HS-27A (cell line): ENCODE data around the gene LRRC39.

Experiments used
- DNase-seq: peaks from one replicate; pipeline ENCODE4 v3.0.0-alpha.2; 2012; ENCODE audit warnings: low read depth, missing footprints

The LRRC39 gene

DNA sequence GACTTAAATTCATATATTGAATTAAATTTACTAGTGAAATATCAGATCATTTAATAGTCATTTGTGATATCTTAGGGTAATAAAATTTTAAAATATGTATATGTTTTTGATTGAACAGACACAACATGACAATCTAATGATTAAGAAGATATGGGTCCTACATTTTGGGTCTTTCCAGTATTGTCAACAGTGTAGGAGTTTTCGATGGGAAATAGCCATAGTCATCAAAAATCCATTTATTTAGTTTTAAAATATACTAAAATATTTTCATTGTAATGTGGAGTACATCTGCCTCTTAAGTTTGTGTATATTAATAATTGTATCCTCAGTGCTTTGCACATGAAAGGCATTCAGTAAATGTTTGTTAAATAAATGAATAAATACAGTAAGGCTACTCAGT is 31.1 kb downstream of the LRRC39 start:
- DNase-seq: no peak

DNA sequence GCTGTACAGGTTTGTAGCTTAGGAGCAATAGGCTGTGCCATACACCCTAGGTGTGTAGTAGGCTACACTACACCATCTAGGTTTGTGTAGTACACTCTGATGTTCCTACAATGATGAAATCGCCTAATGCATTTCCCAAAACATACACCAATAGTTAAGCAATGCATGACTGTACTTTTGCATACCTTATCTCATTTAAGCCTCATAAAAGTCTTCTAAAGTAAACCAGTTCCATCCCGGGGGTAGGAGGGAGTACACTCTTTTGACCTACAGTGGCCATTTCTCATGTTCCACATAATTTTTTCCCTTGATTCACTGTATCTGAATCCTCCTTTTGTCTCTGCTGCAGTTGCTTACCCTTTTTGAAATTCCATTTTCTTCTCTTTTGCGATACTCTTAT is 32.9 kb downstream of the LRRC39 start:
- DNase-seq: no peak

DNA sequence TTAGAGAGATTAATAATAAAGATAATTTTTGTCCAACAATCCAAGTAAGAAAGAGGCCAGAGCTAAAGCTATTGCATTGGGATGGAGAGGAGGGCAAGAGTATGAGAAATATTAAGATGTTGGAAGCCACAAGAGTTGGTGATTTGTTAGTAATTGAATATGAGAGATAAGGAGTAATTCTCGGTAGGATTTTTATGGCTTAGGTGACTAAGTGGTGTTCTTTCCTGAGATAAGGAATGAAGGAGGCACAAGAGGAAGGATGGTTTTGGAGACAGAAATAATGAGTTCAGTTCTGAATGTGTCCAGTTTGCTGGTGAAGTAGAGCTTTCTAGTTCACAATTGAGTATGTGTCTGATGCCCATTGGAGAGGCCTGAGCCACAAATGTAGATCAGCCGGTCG is 35.7 kb downstream of the LRRC39 start:
- no peak for DNase-seq

DNA sequence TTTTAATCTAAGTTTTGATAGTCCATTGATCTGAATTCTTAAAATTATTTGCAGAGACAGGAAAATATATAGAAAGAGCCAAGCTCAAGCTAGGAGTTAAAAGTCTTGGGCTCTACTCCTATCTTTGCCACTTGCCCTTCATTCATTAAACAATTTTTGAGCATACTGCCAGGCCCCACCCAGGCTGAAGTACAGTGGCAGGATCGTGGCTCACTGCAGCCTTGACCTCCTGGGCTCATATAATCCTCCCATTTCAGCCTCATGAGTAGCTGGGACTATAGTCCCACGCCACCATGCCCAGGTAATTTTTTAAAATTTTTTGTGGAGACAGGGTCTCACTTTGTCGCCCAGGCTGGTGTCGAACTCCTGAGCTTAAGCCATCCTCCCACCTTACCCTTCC is 36.9 kb downstream of the LRRC39 start:
- DNase-seq: no peak

DNA sequence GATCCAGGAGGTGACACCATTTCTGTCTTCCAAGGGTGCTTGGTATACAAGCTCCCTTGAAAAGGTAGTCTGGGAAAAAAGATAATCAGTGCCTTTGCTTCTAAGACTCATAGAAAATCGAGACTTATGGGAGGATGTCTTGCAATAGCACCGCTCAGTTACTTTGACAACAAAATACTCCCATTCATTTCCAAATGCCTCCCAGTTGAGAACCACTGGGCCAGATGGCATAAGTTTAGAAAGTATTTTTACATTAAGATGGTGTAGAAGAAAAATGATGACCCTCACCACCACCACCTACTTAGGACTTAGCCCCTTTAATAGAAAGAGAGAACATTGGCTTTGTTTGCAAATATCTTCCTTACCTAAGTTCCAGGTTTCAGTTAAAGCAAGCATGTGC is 40.5 kb downstream of the LRRC39 start:
- DNase-seq: no peak

DNA sequence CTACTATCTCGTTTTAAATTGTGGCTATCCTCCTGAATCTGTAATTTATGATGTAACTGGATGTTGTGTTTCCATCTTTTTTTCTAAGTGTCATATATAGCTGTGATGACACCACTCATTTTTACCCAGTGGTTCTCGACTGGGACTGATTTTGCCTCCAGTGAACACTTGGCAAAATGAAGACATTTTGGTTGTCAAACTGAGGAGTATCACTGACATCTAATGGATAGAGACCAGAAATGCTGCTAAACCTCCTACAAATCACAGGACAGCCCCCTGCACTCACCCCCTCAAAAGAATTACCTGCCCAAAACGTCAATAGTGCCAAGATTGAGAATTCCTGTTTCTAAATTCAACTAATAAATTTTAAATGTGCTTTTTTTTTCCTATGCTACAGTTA is 43.2 kb downstream of the LRRC39 start:
- DNase-seq: no peak

DNA sequence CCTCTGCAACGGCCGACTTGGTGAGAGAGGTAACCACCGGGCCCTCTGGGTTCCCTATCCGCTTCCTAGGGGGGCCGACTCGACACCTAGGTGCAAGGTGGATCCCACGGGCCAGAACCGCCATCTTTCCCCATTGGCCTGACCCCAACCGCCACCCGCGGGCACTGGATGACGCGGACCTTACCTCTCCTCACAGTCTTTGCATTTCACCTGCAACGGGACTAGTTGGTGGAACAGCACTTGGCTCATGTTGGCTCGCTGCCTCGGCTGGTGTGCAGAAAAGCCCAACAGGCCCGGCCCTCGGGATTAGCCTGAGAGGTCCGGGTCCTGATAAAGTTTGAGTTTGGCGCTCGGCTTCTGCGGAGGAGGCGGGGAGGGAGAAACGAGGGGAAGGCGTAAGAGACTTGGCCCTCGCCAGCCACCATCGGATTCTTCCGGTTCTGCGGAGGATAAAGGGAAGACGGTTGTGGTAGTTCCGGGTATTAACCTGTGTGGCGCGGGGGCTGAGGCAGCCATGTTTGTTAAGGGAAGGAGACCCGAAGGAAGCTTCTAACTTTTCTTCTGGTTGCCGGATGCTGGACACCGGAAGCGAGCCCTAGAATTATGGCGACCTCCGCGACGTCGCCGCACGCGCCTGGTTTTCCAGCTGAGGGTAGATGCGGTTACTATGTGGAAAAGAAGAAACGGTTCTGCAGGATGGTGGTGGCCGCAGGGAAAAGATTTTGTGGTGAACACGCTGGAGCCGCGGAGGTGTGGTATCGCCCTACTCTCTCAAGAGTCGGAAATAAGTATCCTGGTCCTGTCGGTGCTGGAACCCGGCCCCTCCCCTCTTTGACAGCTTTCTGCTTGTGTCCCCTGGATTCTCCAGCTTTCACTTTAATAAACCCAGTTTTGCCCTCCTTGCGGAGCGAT is 45.2 kb downstream of the LRRC39 start, which contains the start of the genes SASS6 and TRMT13:
Gene SASS6, minus strand, starts transcription at position 365 of the 912 bp plus-strand sequence. Its CDS starts 116 bp downstream, at position 249.
Gene TRMT13, plus strand, starts transcription at position 598 of the 912 bp plus-strand sequence. Its CDS starts 6 bp downstream, at position 604.
- DNase-seq: peak; percentile 94

DNA sequence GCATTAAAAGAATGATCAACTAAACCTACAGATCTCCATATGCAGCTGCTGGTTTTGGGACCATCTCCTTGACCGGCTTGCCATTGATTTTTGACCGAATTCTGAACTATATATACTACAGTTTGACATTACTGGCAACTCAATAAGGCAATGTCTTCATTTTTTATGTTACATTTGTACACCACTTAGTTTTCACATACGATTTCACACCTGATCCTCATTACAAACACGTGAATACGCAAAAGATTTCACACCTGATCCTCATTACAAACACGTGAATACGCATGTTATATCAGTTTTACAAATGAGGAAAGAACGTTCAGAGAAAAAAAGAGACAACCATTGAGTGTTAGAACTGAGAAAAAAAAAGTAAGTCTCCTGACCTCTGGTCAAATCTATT is 46.4 kb downstream of the LRRC39 start:
- no peak for DNase-seq

DNA sequence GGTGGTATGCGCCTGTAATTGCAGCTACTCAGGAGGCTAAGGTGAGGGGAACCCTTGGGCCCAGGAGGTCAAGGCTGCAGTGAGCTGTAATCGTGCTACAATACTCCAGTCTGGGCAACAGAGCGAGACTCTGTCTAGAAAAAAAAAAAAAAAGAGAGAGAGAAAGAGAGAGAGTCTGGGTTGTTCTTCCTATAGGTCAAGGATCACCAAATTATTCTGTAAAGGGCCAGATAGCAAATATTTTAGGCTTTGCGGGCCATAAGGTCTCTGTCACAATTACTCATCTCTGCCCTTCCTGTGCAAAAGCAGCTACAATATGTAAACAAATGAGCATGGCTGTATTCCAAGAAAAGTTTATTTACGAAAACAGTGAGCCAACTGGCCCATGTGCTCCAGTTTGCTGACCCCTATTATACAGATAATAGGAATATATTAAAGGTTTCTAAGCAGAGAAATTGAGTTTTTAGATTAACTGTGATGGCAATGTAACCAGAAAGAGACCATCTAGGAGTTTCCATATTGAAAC is 47.4 kb downstream of the LRRC39 start:
- DNase-seq: no peak

DNA sequence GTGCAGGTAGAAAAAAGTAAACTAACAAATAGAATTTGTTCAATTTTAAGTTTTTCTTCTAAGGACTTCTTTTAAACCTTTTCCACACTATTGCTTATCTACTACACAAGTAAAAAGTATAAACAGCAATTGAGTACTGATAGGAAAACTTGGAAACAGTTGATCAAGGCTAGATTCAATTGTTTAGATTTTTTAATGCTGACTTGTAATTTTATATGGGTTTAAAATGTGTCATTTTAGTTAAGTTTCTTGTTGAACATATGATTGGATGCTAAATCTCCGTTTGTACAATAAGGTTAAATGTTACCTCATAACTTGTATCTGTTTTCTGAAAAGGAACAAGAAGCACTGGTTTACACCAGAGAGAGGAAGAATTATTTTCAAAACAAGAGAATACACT is 50.8 kb downstream of the LRRC39 start:
- DNase-seq: no peak

DNA sequence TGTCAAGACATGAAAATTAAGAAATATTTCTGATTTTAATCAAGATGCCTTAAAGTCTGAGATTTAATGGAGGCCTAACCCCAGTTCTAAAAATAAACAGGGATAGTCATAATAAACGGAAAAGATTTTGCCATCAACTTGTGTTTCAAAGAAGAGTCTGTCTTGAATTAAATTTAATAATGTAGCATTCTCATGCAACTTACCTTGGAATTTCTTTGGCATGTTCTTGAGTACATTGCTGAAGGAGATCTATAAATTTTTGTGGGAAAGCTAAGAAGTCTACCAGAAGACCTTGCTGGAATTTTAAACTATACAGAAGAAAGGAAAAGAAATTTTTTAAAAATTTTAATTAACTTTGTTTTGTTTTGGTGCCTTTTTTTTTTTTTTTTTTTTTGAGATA is 55.9 kb downstream of the LRRC39 start:
- DNase-seq: no peak

DNA sequence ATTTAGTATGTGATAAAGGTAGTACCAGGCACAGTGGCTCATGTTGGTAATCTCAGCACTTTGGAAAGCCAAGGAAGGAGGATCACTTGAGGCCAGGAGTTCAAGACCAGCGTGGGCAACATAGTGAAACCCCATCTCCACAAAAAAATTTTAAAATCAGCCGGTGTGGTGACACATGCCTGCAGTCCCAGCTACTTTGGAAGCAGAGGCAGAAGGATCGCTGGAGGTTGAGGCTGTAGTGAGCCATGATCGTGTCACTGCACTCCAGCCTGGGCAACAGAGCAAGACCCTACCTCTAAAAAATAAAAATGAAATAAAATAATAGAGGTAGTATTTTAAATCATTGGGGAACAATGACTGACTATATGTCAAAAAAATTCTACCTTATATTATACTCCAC is 62.5 kb downstream of the LRRC39 start:
- DNase-seq: no peak

DNA sequence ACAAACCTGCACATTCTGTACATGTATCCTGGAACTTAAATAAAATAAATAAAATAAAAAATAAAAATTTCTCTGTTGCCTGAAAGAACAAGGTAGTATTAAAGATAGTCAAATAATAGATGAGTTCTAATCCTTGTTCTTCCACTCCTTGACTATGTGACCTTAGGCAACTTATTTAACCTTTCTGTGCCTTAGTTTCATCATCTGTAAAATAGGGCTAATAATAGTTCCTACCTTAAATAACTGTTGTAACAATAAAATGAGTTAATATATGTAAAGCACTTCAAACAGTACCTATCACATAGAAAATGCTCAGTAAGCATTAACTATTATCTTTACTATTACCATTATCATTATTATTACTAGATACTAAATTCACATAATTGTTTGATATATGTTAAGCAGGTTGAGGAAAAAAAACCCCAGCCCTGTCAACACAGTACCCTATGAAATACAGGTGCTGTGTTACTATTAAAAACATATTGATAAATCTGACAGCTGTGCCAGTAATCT is 68.4 kb downstream of the LRRC39 start:
- no peak for DNase-seq

DNA sequence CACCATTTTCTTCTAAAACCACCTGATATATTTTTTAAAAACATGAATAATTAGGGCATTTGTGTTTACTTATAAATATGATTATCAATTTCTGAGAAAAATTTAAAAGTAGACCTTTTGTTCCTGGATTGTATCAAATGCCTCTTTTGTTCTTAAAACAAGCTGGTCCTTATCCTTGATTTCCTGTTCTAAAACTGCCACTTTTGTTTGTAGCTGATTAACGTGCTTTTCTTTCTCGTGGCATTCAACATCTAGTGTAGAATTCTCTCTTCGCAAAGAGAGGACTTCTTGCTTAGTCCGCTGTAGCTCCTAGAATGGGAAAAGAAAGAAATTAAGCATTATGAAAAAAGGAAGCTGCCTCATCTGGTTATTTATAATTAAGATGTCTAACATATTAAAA is 70.4 kb downstream of the LRRC39 start:
- DNase-seq: no peak

DNA sequence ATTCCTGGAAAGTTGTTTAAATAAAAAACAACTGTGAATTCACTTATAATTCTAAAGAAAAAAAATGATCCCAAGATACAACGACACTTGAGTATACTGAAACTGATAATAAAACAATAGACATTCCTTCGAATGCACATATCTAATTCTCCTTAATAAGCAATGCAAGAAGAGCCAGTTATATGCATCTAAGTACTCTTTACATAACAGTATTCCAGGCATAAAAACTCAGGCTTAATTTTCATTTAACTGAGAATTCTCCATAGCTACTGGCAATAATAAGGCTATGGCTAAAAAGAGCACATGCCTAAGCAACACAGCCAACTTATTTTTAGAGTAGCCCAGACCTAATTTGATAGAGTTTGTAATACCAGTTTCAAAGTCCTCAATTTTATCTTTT is 76.5 kb downstream of the LRRC39 start:
- DNase-seq: no peak

DNA sequence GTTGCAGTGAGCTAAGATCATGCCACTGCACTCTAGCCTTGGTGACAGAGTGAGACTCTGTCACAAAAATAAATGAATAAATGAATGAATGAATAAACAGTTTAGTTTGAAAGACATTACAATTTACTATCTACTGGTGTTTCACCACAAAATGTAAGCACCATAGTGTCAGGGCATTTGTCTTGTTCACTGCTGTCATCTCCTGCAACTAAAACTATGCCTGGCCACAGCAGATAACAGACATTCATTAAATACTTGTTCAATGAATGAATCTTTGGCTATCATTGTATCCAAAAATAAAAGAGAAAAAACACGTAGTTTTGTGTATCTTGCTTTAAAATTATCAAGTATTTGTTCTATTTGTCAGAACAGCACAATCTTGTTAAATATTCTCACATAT is 77.9 kb downstream of the LRRC39 start:
- peak; percentile 14 for DNase-seq
